NCI-H1105 (cell line): ENCODE data around the gene UGT1A10.
A peak's percentile ranks its signal among the peaks of the same experiment; 100 is the strongest.

ENCODE experiments used
- DNase-seq: peaks from one replicate; lab custom pipeline; 2025; lab: John Stamatoyannopoulos, UW

The UGT1A10 gene

DNA sequence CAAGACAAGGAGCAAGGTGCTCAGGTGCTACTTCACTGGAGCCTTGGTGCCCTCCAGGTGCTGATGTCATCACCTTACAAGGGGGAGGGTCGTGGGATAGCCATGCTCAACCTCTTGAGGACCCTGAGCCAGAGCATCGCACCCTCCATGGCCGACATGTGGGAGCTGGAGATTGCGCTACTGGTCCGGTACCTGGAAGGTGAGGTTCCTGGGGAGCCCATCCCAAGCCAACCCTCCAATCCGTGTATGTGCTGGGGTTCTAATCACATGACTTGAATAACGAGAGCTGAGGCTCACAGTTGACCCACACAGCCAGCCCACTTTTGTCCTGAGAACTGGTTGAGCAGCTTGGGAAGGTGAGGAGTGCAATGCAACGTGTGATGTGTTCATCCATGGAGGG lies 167.7 kb downstream of the UGT1A10 start:
- DNase-seq: no peak

DNA sequence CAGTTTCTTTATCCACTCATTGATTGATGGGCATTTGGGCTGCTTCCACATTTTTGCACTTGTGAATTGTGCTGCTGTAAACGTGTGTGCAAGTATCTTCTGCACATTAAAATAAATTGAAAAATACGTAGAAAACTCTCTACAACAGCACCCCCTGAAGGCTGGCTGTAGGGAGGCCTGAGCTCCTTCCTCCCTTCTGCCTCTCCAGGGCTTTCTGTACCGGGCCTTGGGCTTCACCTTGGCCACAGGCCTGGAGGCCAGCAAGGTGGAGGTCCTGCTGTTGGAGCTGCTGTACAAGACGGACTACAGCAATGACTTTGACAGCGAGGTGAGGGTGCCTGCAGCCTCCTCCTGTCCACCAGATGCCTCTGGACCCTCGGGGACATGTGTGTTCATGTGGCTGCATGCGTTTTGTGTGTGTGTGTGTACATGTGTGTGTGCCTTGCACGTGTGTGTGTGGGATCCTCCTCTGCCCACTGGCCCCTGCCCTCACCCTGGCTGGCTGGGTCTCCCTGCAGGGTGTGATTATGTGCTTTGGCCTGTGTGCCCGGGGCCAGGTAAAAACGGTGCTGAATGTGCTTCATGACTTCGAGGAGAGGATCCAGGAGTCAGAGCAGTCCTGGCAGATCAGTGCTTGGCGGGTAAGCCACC lies 171.1 kb downstream of the UGT1A10 start:
- no peak for DNase-seq

DNA sequence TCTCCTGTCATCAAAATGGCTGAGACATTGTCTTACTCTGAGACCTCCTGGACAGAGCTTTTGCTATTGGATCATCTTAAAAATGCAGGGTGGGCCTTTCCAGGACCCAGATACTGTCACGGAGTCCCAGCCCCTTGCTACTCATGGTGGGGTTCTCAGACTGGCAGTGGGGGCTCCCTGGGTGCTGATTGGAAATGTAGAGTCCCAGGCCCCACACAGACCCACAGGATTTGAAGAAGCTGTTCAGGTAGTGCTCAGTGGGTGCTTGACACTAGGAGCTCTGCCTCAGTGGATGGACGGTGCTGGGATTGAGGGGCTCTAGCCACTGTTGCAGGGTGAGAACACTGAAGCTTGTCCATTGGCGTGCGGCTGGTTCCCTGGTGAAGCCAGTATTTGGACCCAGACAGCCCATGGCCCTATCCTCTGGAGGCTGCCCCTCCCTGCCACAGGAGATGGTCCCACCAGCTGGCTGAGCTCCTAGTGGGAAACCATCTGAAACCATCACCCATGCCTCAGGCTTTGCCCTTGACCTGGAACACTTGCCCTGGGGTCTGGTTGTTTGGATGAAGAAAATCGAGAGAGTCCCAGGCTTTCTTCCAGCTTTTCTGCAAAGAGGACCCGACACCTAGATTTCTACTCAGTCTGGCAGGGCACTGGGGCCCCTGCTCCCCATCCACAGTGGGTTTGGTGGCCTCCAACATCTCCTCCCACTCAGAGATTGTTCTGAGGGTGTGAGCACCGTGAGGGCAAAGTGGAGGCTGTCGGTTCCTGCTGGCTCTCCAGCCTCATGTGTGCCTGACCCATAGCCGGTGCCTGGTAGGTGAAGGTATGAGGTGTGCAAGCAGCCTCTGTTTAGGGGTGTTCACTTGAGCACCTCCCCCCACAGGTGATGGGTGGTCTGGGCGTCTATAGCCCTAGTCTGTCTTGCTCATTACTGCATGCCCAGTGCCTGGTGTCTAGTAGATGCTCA lies 172.0 kb downstream of the UGT1A10 start:
- DNase-seq: no peak

GRCh38 chr2:233810385-233810784 lies 174.1 kb downstream of the UGT1A10 start:
- no peak for DNase-seq

- no peak for DNase-seq
Observed at GRCh38 chr2:233811087-233811486, 174.8 kb downstream of the UGT1A10 start.

DNA sequence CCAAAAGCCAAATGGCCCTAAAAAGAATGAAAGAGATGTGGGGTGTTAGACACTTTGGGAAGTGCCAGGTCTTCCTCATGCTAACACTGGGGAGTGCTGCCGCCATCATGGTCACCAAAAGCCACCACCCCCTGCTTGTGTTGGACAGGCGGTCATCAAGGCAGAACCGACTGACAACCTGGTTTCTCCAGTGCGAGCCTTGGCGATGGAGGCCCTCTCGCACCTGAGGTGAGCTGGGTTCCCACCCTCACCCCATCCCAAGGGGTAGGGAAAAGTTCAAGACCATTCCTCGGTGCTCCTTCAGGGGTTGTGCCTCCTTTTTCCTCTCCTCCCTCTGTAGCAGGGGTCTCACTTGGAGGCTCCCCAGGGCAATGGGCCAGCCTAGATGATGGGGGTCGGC lies 175.5 kb downstream of the UGT1A10 start:
- no peak for DNase-seq

DNA sequence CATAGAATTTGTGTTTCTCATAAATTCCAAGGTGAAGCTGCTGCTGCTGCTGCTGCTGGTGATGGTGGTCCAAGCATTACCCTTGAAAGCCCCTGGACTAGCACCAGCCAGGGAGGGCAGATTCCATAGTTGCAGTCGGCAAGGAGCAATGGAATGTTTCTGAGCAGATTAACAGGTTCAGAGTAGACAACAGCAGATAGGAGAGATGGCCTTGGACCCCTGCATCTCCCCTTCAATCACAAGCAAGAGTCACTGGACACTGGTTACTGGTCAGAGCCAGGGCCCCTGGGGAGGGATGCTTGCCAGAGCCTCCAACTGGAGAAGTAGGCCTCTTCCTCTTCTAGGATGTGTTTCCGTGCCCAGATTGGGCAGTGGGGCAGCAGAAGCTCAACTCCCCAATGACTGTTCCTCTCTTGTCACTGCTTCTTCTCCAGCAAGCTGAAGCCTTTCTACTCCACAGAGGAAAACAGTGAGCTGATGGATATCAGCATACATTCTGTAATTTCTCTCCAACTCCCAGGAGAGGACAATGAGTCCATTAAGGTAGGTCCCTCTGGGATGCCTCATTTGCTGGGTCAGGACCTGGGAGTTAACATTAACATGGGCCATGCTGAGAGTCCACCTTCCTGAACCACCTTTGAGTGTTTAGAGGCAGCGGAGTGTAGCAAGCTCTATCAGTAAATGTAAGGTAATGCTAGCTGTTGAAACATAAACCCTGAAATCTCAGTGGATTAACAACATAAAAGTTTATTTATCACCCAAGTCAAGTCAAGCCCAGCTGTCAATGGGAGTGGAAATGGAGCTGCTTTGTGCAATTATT lies 177.2 kb downstream of the UGT1A10 start:
- DNase-seq: no peak

GRCh38 chr2:233814056-233814835 lies 178.0 kb downstream of the UGT1A10 start:
- DNase-seq: no peak

DNA sequence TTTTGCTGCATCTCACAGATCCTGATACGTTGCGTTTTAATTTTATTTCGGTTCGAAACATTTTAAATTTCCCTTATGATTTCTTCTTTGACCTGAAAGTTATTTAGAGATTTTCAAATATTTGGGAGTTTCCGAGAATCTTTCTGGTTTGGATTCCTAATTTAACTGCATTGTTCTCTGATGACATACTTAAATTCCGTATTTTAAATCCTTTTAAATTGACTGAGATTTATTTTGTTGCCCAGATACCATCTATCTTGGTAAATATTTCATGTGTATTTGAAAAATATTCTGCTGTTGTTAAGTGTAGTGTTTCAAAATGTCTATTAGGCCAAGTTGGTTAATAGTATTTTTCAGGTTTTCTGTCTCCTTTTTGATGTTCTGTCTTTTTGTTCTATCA lies 179.6 kb downstream of the UGT1A10 start:
- DNase-seq: no peak

GRCh38 chr2:233816334-233816733 lies 180.1 kb downstream of the UGT1A10 start:
- DNase-seq: peak; percentile 4

DNA sequence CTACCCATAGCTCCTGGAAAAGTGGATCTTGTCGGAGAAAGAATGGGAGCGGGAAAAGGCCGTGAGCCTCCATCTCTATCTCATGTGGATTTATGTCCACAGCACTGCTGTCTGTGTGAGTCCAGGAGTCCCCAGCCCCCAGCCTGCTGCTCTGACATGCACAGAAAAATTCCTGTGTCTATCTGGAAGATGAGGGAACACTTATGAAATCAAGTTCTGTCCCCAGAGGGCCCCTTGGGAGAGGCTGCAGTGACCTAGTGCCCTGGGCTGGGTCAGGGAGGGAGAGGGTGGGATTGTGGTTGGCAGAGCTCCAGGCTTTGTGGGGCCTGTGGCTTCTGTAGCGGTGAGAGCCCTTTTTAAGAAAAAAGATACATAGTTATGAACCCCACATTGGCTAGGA lies 180.5 kb downstream of the UGT1A10 start:
- DNase-seq: no peak

DNA sequence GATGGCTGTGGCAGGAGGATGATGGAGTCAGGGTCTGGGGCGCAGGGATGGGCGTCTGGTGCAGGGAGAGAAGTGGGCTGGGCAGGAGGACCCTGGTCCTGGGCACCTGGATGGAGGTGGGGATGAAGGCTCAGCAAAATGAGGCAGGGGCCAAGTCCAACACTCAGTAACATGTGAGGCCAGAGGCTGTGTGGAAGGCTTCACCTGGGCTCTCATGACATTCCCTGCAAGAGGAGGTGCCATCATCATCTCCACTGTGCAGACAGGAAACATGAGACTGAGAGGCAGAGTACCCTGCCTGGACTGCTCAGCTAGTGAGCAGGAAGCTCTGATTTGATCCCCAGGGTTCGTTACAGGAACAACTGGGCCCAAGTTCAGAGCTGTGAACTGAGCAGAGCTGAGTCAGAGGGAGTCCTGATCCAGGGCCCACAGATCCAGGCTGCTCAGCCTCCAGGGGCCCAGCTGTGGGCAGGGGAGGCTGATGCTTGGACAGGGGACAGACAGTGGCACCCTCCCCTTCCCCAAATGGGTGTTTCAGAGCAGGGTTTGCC lies 181.2 kb downstream of the UGT1A10 start:
- no peak for DNase-seq

DNA sequence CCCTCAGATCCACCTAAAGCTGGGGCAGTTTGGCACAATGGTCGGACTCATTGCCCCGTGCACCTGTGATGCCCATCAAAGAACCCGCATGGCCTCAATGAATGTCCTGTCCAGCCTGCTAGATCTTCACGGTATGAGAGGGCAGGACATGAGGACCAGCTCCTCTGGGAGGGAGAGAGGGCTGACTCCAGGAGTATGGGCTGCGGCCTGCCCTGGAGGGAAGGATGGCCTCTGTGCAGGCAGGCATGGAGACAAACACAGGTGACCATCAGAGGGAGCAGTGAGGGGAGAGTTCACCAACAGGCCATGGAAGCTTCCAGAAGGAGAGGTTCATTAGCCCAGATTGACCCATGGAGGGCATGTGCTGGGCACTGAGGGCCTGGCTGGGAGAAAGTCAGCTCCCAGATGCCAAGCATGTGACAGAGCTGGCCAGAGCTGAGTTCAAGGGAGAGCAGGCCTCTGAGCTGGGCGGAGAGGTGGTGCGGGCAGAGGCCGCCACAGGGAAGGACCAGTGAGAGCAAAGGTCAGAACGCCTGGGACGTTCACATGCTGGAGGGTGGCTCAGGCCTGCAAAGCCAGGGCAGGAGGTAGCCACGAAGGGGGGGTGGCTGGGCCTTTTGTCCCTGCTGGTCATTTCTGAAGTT lies 181.9 kb downstream of the UGT1A10 start:
- no peak for DNase-seq

GRCh38 chr2:233818639-233819621 lies 182.7 kb downstream of the UGT1A10 start:
- no peak for DNase-seq

DNA sequence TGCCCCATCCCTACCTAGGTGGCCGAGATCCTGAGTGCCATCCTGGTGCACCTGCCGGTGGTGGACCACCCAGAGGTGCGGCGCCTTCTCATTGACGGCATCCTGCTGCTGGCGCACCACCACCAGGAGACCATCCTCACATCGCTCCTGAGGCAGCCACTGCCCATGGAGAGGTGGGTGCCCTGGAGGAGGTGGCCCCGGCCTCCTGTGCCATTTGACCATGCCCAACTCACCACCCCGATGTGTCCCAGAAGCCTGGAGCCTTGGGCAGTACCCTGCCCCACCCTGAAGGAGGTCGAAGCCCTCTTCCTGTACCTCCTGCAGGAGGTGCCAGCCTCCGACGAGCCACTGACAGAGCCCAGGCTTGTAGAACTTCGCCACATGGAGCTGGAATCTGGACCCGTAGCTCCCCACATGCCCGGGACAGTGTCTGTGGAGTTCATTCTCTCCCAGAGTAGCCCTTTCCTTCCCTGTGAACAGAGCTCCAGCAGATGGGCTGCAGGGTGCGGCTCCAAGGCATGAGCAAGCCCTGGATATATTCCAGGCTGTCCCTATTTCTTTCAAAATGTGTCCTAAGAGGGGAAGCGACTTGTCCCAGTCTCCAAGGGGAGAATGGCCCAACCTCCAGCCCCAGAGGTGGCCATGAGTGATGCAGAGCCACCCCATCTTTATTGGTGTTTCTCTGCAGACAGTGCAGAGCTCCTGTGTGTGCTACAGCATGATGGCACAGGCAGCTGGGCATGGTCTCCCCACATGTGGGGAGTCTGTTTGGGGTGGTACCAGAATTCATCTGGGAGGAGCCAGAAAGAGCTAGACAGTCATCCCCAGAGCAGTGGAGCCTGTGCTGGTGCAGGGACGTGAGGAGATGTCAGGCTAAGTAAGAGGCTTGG lies 183.9 kb downstream of the UGT1A10 start:
- DNase-seq: no peak

- DNase-seq: no peak
Observed at GRCh38 chr2:233820774-233821105, 184.5 kb downstream of the UGT1A10 start.

DNA sequence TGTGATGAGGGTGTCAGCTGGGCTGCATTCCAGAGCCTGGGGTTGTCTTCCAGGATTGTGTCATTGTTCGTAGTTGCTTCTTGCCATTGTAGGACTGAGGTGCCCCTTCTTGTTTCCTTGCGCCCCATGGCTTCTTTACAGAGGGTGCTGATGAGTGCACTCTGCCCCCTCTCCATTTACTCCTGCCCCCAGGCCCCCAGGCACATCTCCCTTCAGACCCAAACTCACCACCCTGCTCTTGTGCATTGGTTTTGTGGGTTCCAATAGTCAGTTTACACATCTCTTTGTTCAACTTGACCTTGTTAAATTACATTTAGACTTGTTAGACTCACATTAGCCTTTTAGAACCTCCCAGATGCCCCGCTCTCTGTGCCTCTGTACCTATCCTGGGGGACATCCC lies 184.9 kb downstream of the UGT1A10 start:
- DNase-seq: no peak

GRCh38 chr2:233821709-233822100 lies 185.5 kb downstream of the UGT1A10 start:
- DNase-seq: no peak
